Fibroblast of skin of abdomen (primary cell): ENCODE data around the gene PCYT1A. TPM values are rescaled to one million over a fixed set of nuclear protein-coding genes. Genes with fewer than 3 reads are reported as not detected.
"Not testable (repeated sequence)": the region's sequence is repeated elsewhere in the genome, so short reads cannot be mapped to it uniquely, and the experiment has no call there.

ENCODE experiments used
- DNase-seq: peaks from one replicate; pipeline ENCODE4 v3.0.0-alpha.2; 2013
- polyA plus RNA-seq, 2 experiments: library from polyadenylated mRNA; unstranded; fragments of 120-200 nt; gene quantifications; one replicate each; pipeline ENCODE4 v1.2.1, GENCODE V29; 2013; ENCODE audit not compliant: insufficient read length in 2 of 2

PCYT1A gene
- 44.0 TPM for polyA plus RNA-seq (2013, experiment 1 of 2; ENCODE audit: insufficient read length)
- 39.2 TPM for polyA plus RNA-seq (2013, experiment 2 of 2; ENCODE audit: insufficient read length)

- peak; percentile 95 for DNase-seq
Measured at GRCh38 chr3:196287440-196288140, at the start of gene PCYT1A. TSS of gene PCYT1A (minus strand) at chr3:196287726. CDS start at chr3:196270531, 17,195 bp downstream.

DNA sequence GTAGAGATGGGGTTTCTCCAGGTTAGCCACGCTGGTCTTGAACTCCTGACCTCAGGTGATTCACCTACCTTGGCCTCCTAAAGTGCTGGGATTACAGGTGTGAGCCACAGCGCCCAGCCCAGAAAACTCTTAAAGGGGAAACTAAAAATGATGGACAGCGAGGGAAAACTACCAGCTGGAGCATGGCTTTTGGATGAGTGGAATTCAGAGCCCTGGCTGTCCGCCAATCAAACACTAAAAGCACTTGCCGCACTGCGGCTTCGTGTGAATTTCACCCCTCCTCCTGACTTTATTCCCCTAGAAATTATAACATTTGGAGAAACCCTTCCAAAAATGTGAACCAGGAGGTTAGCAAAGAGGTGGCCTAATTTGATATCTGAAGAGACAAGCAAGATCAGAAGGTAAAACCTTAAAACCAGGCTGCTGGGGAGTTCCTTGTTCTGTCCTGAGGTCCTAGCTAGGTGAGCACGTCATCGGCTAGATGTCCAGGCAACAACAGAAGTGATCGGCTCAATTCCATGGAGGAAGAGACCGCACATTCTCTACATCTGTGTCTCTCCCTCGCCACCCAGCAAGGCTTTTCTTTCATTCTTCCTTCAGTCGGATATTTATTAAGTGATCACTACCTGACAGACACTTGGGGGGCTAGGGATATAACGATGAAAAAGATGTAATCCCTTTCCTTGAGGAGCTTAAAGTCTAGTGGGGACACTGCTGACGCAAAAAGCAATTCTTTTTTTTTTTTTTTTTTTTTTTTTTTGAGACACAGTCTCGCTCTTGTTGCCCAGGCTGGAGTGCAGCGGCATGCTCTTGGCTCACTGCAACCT, 49.0 kb upstream of the PCYT1A start:
- no peak for DNase-seq

- DNase-seq = no peak
Measured at GRCh38 chr3:196335503-196335948, 48.0 kb upstream of the PCYT1A start.

GRCh38 chr3:196334982-196335381, 47.5 kb upstream of the PCYT1A start:
- no peak for DNase-seq

GRCh38 chr3:196332168-196332567, 44.6 kb upstream of the PCYT1A start:
- no peak for DNase-seq

- DNase-seq = no peak
Measured at GRCh38 chr3:196327405-196327804, 39.9 kb upstream of the PCYT1A start.

- no peak for DNase-seq
Measured at GRCh38 chr3:196326936-196327335, 39.4 kb upstream of the PCYT1A start.

- peak; percentile 43 for DNase-seq
Measured at GRCh38 chr3:196323691-196324090, 36.2 kb upstream of the PCYT1A start.

DNA sequence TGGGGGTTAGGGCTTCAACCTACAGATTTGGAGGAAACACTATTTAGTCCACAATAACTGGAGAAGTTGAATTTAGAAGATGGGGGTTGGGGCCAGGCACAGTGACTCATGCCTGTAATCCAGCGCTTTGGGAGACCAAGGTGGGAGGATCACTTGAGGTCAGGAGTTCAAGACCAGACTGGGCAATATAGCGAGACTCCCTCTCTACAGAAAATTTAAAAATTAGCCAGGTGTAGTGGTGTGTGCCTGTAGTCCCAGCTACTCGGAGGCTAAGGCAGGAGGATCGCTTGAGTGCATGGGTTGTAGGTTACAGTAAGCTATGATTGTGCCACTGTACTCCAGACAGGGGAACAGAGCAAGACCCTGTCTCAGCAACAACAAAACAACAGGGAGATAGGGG, 35.5 kb upstream of the PCYT1A start:
- no peak for DNase-seq

GRCh38 chr3:196321162-196321561, 33.6 kb upstream of the PCYT1A start:
- DNase-seq = no peak

DNA sequence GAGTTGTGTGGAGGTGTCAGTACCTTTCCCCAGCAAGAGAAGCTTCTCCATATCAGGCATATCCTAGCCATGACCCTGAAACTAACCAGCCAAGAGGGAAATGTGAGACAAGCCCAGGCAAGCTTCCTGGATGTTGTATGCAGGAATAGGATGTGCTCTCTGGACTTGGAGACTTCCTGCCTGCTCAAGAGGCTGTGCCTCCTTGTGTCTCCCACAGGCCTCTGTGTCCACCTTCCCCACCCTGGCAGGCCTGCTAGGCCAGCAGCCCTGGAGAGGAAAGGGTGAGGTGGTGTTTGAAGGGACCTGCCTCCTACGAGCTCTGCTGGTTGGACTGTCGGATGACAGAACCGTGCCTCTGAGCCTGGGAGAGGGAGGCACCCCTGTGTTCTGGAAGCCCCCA, 32.6 kb upstream of the PCYT1A start:
- DNase-seq = no peak

- peak; percentile 88 for DNase-seq
Measured at GRCh38 chr3:196317687-196318467, 30.4 kb upstream of the PCYT1A start, which contains the start of gene DYNLT2B. TSS of gene DYNLT2B (minus strand) at chr3:196318240. CDS start at chr3:196318152, 88 bp downstream.

GRCh38 chr3:196316799-196317686, 29.5 kb upstream of the PCYT1A start:
- DNase-seq = peak; percentile 60

DNA sequence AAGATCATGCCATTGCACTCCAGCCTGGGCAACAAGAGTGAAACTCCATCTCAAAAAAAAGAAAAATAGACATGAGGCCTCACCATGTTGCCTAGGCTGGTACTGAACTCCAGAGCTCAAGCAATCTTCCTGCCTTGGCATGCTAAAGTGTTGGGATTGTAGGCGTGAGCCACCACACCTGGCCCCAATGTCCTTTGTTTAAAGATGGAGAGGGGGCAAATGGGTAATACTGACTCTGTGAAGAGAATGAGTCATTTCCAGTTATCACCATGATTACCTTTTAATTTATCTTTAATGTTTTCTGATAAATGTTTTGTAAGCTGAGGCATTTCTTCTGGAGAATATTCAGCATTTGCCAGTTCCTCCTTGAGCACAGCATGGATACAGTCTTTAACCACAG, 28.3 kb upstream of the PCYT1A start:
- no peak for DNase-seq

GRCh38 chr3:196314597-196314996, 27.1 kb upstream of the PCYT1A start:
- DNase-seq = no peak

- DNase-seq = not testable (repeated sequence)
Measured at GRCh38 chr3:196314086-196314485, 26.6 kb upstream of the PCYT1A start.

- not testable (repeated sequence) for DNase-seq
Measured at GRCh38 chr3:196302960-196303359, 15.4 kb upstream of the PCYT1A start.

- not testable (repeated sequence) for DNase-seq
Measured at GRCh38 chr3:196302551-196302950, 15.0 kb upstream of the PCYT1A start.

GRCh38 chr3:196298521-196298920, 11.0 kb upstream of the PCYT1A start:
- DNase-seq = no peak

DNA sequence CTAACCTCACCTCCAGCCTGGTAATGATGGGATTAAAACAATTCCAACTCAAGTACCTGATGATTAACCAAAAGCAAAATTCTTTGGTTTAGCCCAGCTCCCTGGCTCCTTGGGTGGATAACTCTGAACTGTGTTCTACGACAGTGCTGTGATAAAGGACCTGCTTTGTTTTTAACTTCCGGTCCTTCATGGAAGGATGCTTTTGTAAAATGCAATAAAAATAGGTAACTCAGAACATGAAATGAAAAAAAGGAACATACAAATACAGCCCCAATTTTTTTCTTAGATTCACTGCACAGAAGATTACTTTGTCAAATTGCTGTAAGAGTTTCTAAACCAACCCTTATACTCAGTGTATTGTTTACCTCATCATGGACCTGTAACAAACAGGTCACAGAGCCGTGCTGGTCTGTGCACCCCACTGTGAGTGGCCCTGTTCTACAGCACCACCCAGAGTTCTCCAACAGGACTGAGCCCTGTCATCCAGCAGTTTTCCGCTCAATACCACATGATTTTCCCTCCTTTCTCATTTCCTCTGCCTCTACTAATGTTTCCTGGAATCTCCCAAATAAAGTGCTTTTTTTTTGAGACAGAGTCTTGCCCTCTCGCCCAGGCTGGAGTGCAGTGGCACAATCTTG, 4.9 kb upstream of the PCYT1A start:
- no peak for DNase-seq

- DNase-seq = peak; percentile 52
Measured at GRCh38 chr3:196288141-196288460, 575 bp upstream of the PCYT1A start.
